Body of pancreas (tissue), 4 donors: ENCODE measurements around the gene ECHDC1. TPM values are rescaled to one million over a fixed set of nuclear protein-coding genes. Genes with fewer than 3 reads are reported as not detected.
A peak's percentile ranks its signal among the peaks of the same experiment; 100 is the strongest.

Experiments
- ATAC-seq: fragments of 150-250 bp; one replicate; pipeline ENCODE4 v1.9.1; 2016
- DNase-seq, 4 donors: peaks; one replicate each; pipeline ENCODE4 v3.0.0-alpha.2; 2019
- H3K27ac ChIP-seq, 4 donors: fragments of 200-600 bp; sonication (generic); 1 replicate in 3 of 4; 2 replicates in 1 of 4; pipeline versions ENCODE4 v1.5.1 to v1.6.1; 2016 to 2019; ENCODE audit warnings: mild to moderate bottlenecking in 1 of 4, mixed read lengths in 1 of 4, moderate library complexity in 1 of 4
- H3K27me3 ChIP-seq, 2 donors: fragments of 200-600 bp; sonication (generic); one replicate each; pipeline ENCODE4 v1.6.0; 2016; ENCODE audit warnings: mild to moderate bottlenecking in 1 of 2
- H3K36me3 ChIP-seq, 2 donors: fragments of 200-600 bp; sonication (generic); replicated peaks in 1 of 2; 2 replicates each; pipeline ENCODE4 v1.5.1; 2016; ENCODE audit warnings: low read depth in 2 of 2; ENCODE audit not compliant: insufficient read depth in 1 of 2
- H3K4me1 ChIP-seq: fragments of 200-600 bp; sonication (generic); one replicate; pipeline ENCODE4 v1.6.0; 2016
- H3K4me3 ChIP-seq, 2 donors: fragments of 200-600 bp; sonication (generic); 1 replicate in 1 of 2; 2 replicates in 1 of 2; pipeline ENCODE4 v1.5.1; 2016 to 2019
- H3K9me3 ChIP-seq, 3 donors: fragments of 200-600 bp; sonication (generic); 1 replicate in 2 of 3; 2 replicates in 1 of 3; pipeline ENCODE4 v1.5.1; 2016
- POLR2A ChIP-seq, 3 donors: fragments of 450-650 bp; IDR thresholded peaks; one replicate each; pipeline ENCODE4 v1.6.1; 2016; ENCODE audit warnings: antibody characterized with exemption in 3 of 3, mild to moderate bottlenecking in 2 of 3
- WGBS, 2 donors: methylation state at CpG; one replicate each; pipeline ENCODE4 v1.1.5; 2017; 5-methylcytosine and 5-hydroxymethylcytosine counted together
- intact Hi-C: fragments of 100-400 bp; cut with DNase I; formaldehyde crosslinking; loops from one replicate; pipeline ENCODE4 v1.15.1; 2023
- total RNA-seq, 2 donors: library from RNA; depleted of rRNA; stranded (reverse); fragments of >200 nt; gene quantifications; one replicate each; pipeline ENCODE4 v1.1.0, GENCODE V29; 2016
- TF ChIP-seq, protein P1 (sequence below), 7 experiments: fragments of 450-650 bp in 4 of 7; fragments of 200-600 bp in 3 of 7; sonication (generic) in 3 of 7; IDR thresholded peaks; one replicate each; pipeline ENCODE4 v1.5.1; 2016 to 2019; ENCODE audit warnings: antibody characterized with exemption in 7 of 7

ECHDC1 gene
- total RNA-seq, 2 donors from 2014 or later = 27.4 to 35.5 TPM

GRCh38 chr6:127317388-127318128, 25.9 kb downstream of the ECHDC1 start:
- Histone ChIP-seq H3K36me3 (peaks cover 0 to 2% of the 10 kb centered on the region in 2 donors), H3K4me1 (no peaks in the 10 kb centered on the region), H3K27ac (no peak overlapping the region), H3K27me3 (no peaks in the 10 kb centered on the region), H3K9me3 (no peaks in the 10 kb centered on the region), H3K4me3 (no peak overlapping the region)
- intact Hi-C loops = no loop called here
- 70 to 74% methylated on average over 6 of the region's 6 CpGs for WGBS, 2 donors
- ATAC-seq (no peak), DNase-seq (no peak)
- TF ChIP-seq, protein P1, sequence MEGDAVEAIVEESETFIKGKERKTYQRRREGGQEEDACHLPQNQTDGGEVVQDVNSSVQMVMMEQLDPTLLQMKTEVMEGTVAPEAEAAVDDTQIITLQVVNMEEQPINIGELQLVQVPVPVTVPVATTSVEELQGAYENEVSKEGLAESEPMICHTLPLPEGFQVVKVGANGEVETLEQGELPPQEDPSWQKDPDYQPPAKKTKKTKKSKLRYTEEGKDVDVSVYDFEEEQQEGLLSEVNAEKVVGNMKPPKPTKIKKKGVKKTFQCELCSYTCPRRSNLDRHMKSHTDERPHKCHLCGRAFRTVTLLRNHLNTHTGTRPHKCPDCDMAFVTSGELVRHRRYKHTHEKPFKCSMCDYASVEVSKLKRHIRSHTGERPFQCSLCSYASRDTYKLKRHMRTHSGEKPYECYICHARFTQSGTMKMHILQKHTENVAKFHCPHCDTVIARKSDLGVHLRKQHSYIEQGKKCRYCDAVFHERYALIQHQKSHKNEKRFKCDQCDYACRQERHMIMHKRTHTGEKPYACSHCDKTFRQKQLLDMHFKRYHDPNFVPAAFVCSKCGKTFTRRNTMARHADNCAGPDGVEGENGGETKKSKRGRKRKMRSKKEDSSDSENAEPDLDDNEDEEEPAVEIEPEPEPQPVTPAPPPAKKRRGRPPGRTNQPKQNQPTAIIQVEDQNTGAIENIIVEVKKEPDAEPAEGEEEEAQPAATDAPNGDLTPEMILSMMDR (IDR thresholded peaks at IDR 0.05) = no peak
- TF ChIP-seq POLR2A (IDR thresholded peaks at IDR 0.05) = no peak

DNA sequence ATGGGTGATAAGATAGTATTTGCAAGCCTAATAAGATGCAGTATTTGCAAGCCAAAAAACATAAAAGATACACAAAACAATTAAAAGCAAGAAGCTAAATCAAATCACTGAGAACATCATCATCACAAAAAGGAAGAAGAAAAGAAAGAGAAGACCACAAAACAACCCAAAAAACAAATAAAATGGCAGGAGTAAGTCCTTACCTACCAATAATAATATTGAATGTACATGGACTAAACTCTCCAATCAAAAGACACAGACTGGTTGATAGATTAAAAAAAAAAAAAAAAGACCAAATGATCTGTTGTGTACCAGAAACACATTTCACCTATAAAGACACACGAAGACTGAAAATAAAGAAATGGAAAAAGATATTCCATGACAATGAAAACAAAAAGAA, 37.7 kb downstream of the ECHDC1 start:
- DNase-seq (no peak), ATAC-seq (no peak)
- Histone ChIP-seq H3K4me3 (no peak overlapping the region), H3K27me3 (no peaks in the 10 kb centered on the region), H3K9me3 (peaks cover 0 to 8% (median 0%) of the 10 kb centered on the region in 3 donors), H3K27ac (no peak overlapping the region), H3K4me1 (peaks cover 14% of the 10 kb centered on the region), H3K36me3 (no peaks in the 10 kb centered on the region)
- TF ChIP-seq POLR2A (IDR thresholded peaks at IDR 0.05) = no peak
- TF ChIP-seq, protein P1 (IDR thresholded peaks at IDR 0.05) = no peak
- WGBS, 2 donors = 94 to 100% methylated on average over 1 of the region's 1 CpG
- intact Hi-C loops = no loop called here

DNA sequence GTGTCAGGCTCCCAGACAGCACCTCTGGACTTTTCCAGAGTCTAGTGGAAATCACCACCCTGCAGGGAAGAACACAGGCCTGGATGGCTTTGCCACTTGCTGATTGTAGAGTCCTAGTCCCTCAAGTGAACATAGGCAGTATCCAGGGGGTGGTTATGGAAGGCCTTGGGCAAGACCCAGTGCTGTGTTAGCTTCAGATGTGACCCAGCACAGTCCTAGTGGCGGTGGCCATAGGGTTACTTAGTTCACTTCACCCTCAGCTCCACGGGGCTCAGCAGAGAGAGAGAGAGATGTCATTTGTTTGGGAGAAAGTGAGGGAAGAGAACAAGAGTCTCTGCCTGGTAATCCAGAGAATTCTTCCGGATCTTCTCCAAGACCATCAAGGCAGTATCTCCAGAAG, 39.5 kb downstream of the ECHDC1 start:
- Histone ChIP-seq H3K9me3 (peaks cover 0 to 8% (median 0%) of the 10 kb centered on the region in 3 donors), H3K4me1 (peaks cover 14% of the 10 kb centered on the region), H3K4me3 (no peak overlapping the region), H3K27me3 (no peaks in the 10 kb centered on the region), H3K36me3 (no peaks in the 10 kb centered on the region), H3K27ac (no peak overlapping the region)
- TF ChIP-seq POLR2A (IDR thresholded peaks at IDR 0.05) = no peak
- TF ChIP-seq, protein P1 (IDR thresholded peaks at IDR 0.05) = no peak
- no peak for DNase-seq
- no peak for ATAC-seq
- intact Hi-C loops = no loop called here
- WGBS, 2 donors = 92 to 97% methylated on average over 3 of the region's 3 CpGs

DNA sequence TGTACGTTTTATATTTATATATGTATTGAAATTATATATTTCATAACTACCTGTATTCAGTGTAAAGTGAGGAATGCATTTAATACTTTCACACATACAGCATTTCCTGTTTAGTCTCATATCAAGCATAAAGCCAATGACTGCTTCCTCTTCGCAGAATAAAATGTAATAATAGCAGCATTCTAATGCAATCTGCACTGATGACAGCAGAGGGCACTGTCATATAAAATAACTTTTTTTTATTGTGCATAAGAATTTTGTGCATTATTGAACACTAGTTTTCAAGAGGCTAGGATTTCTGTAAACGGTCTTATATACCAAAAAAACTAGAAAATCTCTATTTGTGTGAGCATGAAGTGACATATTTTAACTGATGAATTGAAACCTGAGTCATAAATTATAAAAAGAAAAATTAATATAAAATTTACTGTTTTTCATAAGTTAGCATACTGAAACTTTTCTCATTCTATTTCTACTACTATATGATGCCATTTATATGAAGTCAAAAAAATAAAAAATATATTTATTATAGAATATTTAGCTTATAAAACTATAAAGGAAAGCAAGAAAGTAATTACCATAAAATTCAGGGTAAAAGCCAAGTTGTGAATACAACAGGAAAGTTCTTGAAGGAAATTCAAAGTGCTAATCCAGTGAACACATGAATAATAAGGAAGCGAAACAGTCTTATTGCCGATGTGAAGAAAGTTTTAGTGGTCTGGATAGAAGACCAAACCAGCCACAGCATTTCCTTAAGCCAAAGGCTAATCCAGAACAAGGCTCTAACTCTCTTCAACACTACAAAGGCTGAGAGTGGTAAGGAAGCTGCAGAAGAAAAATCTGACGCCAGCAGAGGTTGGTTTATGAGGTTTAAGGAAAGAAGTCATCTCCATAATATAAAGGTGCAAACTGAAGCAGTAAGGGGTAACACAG, 40.4 kb downstream of the ECHDC1 start:
- Histone ChIP-seq H3K27ac (no peak overlapping the region), H3K4me3 (no peak overlapping the region)
- 49 to 55% methylated on average over 6 of the region's 6 CpGs for WGBS, 2 donors

More for the DNA sequence above, 40.4 kb downstream of the ECHDC1 start:
- intact Hi-C loops = no loop called here
- H3K4me1 ChIP-seq = peaks cover 14% of the 10 kb centered on the region
- ATAC-seq (peak; percentile 66), DNase-seq (peak; percentile 22 to 62 (median 52))
- no peak for TF ChIP-seq POLR2A (IDR thresholded peaks at IDR 0.05)
- TF ChIP-seq, protein P1 (IDR thresholded peaks at IDR 0.05) = peak in 6 of 7 experiments; percentile 46 to 76 (median 68)
- H3K27me3 ChIP-seq = no peaks in the 10 kb centered on the region
- H3K9me3 ChIP-seq = peaks cover 0 to 2% (median 0%) of the 10 kb centered on the region in 3 donors
- H3K36me3 ChIP-seq = no peaks in the 10 kb centered on the region
